ENCODE data around the gene TXN2.
"Not testable (repeated sequence)": the region's sequence is repeated elsewhere in the genome, so short reads cannot be mapped to it uniquely, and the experiment has no call there.

The TXN2 gene

GRCh38 chr22:36481393-36482168 is at the start of gene TXN2:
Gene TXN2 (minus strand): TSS chr22:36481640. CDS start chr22:36480837, 803 bp downstream.
- DNase-seq = peak; percentile 91

DNA sequence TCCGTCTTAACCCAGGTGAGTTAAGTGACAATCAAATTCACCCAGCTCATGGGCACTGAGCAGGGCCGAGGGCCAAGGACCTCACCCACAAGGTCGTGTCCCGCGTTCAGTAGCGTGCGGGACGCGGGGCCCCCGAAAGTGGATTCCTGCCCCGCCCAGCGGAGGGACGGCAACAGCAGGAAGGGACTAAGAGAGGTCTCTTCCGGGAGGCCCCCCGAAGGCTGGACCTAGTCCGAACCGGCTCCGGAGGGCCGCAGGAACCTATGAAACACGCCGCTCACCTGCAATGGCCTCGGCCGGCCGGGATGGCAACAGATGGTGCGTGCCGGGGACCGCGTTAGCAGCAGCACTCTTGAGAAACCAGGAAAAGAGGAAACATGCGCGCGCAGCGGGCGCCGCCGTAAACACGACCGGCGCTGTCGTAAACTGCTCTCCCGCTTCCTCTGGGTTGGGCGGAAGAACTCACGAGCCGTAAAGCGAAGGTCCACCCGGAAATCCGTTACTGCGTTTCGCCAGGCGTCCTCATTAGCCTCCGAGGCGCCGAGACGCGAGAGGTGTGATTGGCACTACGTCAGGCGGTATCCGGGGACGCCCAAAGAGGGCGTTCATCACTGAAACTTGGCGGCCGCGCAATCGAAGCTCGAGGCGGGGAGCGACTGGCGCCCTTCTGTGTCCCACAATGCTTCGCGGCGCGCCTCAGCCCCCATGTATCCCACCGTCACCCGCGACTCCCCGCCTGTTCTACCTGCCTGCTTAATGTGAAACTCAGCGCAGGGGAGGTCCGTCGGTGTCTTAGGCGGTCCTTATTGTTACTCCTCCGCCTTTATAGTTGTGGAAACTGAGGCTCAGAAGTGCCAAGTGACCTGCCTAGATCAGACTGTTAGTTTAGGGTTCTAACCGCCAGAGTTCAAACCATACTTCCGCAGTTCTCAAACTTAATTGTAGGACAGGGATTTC is 47.6 kb upstream of the TXN2 start, which contains the start of gene EIF3D:
Gene EIF3D, minus strand, starts transcription at position 372 of the 957 bp plus-strand sequence. CDS start 3,045 bp downstream, outside the sequence.
- peak; percentile 98 for DNase-seq

DNA sequence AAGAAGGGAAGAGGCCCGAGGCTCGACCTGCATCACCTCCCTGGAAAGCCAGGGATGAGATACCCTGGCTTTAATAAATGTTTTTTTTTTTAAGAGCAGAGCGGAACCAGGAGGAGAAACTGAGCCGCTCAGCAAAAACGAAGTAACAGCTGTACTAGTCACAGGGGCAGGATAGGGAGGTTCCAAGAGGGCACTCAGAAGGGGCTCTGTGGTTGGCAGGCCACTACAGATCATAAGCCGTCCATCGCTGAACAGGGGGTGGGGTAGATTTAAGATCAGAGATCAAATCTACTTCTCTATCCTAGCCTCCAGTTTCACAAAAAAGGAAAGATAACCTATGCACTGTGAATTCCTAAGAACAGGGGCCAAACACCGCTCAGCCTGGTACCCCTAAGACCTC is 46.9 kb upstream of the TXN2 start:
- DNase-seq = no peak

DNA sequence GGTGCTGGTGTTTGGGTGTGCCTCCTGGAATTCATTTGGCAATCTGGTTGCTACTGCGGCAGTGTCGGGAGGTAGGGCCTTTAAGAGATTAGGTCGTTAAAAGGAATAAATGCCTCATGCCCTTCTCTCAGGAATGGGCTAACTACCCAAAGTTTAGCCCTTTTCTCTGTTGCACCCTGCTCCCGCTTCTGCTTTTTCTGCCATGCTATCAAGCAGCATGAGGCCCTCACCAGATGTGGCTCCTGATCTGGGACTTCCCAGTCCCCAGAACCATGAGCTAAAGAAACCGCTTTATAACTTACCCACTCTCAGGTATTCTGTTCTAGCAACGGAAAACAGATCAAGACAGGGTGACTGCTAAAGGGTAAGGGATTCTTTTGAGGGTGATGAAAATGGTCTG is 41.2 kb upstream of the TXN2 start:
- DNase-seq = no peak

DNA sequence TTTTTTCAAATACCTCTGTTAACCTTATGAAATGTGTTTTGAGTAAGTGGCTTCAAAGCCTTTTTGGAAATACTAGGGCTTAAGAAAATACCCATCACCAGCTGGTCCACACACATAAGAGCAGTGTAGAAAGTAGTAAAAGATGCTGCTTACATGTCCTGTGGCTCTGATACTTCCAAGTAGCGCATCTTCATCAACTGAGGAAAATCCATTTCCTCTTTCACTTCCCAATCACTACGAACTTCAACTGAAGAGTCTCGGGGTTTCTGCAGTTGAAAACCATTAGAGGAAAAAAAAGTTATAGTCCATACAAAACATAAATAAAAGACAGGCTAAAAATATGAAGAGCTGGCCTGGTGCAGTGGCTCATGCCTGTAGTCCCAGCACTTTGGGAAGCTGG is 39.0 kb upstream of the TXN2 start:
- no peak for DNase-seq

DNA sequence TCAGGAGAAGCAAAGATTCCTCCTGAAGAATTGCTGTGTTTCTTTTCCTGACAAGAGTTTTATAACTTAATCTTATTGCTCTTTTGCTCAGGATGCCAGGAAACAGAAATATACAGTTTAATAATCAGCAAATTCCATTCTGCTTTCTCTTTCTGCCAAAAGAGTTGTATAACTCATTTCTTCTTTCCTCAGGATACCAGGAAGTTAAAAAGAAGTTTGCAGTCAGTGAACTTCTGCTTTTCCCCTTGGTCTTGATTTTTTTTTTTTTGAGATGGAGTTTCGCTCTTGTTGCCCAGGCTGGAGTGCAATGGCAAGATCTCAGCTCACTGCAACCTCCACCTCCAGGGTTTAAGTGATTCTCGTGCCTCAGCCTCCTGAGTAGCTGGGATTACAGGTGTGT is 38.5 kb upstream of the TXN2 start:
- not testable (repeated sequence) for DNase-seq

DNA sequence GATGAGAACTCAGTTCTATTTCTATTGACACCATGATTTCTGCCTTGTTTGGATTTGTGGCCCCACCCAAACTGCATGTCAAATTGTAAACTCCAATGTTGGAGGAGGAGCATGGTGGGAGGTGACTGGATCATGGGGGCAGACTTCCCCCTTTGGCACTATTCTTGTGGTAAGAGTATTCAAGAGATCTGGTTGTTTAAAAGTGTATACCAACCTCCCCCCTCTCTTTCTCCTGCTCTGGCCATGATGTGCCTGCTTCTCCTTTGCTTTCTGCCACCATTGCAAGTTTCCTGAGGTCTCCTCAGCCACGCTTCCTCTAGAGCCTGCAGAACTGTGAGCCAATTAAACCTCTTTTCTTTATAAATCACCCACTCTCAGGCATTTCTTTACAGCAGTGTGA is 33.3 kb upstream of the TXN2 start:
- DNase-seq = no peak

DNA sequence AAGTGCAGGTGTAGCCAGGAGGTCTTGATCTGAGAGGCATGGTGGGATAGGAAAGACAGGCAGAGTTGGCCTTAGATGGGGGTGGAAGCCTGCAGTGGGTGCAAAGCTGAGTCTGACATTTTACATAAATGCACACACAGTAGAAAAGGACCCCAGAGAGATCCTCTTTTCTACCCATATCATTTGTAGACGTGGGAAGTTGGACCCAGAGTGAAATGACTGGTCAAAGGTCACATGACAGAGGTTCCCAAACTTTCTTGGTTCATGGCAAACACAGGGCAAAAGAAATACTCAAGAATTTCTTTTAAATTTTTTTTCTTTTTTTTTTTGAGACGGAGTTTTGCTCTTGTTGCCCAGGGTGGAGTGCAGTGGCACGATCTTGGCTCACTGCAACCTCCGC is 31.6 kb upstream of the TXN2 start:
- no peak for DNase-seq

DNA sequence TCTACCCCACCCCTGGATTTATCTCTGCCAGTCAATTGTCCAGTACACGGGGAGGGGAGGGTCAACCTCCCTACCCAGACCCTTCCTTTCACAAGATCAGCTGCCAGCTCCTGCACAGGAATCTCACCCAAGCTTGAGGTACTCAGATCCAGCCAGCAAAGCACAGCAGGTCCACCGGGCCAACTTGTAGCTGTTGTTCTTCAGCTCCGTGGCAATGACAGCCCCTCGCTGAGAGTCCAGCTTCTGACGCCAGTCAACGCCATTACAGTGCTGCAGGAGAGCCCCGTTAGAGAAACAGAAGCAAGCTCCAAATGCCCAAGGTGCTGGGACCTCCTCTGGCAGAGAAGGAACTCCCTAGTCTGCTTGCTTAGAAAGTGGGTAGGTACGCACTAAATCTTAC is 30.9 kb upstream of the TXN2 start:
- DNase-seq = no peak

DNA sequence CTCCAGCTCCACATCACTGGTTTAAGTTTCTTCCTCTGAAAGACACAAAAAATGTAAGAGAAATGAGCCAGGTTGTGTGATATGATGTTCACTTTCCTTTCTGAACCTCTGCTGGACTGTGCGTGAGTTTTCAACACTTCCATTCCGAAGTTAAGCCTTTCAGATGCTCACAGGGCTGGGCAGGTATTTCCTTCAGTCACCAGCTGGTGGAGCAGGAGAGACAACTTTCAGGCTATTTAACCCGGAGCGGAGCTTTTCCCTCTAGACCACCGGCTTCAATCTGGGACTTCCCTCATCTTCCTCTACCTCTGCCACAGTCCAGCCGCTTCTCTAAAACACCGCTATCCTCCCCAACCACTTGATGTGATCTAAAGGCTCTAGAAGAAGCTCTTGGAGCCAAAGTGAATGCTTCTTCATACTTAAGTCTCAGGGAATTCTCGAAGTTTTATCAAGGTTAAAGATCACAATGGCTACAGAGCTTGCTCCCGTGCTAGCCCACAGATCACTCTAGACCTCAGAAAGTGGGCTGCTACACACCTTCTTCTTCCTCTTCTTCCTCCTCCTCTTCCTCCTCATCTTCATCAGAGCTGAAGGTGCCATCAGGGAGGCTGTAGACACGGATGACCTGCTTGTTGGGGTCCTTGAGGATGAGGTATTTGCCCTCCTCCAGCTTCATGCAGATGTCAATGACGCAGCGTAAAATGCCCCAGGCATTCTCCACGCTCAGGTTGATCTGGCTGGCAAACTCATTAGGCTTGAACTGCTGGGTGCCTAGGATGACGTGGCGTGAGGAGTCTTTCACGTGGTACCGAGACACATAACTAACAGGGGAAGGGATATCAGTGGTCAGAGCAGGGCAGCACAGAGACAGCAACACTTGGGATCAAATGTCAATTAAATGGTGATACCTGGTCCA is 29.8 kb upstream of the TXN2 start:
- DNase-seq = no peak

DNA sequence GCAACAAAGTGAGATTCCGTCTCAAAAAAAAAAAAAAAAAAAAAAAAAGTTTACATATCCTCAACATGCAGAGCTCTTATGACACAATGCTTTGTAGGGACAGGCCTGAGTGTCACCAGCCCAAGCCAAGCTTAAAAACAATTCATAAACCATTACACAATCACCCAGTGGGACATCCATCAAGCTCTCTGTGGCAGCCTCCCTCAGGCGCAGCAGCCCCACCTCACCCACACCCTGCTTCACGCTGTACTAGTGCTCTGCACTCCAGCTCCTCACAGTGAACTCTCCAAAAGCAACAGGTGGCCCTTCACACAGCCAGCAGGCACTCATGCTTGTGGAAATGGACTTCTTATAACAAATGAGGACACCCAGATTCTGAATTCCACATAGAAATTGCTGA is 28.9 kb upstream of the TXN2 start:
- no peak for DNase-seq

DNA sequence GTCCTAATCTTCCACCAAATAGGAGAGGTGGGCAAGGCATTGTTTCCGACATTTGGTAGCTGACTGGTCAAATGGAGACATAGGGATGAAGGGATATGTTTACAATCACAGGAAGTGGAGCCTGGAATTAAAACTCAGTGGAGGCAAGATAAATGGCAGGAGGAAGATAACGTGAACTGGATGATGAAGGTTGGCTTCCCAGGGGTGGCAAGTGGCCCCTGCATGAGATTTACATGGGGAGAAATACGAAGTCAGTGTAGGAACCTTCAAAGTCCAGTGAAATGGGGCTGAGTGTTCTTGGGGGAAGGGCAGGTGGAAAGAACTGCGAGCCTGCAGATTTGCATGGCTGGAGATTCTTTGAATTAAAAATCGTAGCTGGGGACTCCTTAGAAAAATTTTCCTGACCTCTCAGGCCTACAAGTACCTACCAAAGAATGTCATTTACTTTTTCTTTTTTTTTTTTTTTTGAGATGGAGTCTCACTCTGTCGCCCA is 26.1 kb upstream of the TXN2 start:
- no peak for DNase-seq

- DNase-seq = peak; percentile 94
Measured at GRCh38 chr22:36506637-36507517, 25.4 kb upstream of the TXN2 start, which contains the start of gene FOXRED2. Gene FOXRED2 (minus strand): TSS chr22:36507040. CDS start chr22:36506422, 618 bp downstream.

DNA sequence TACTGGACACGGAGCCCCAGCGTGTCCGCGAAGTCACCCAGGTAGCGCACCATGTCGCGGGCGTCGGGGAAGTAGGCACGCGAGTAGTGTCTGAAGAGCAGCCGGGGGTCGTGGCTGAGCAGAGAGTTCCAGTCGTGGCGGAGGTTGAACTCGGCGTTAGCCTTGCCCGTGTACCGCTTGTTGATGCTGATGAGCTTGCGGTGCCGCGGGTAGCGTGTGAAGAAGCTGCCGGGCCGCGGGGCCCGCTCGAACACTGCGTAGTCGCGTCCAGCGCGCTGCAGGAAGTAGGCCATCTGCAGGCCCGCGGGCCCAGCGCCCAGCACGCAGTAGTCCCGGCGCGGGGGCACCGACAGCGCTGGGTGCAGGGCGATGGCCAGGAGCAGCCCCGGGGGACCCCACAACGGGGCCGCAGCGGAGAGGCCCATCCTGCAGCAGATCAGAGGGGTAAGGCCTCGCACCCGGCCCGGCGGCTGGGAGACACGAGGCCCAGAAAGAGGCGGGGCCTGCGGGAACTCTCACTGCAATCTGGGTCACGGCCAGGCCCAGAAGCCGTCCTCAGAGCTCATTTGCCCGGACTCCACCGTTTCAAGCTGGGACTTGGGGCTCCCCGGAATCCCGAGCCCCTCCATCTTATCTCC is 24.7 kb upstream of the TXN2 start:
- no peak for DNase-seq

DNA sequence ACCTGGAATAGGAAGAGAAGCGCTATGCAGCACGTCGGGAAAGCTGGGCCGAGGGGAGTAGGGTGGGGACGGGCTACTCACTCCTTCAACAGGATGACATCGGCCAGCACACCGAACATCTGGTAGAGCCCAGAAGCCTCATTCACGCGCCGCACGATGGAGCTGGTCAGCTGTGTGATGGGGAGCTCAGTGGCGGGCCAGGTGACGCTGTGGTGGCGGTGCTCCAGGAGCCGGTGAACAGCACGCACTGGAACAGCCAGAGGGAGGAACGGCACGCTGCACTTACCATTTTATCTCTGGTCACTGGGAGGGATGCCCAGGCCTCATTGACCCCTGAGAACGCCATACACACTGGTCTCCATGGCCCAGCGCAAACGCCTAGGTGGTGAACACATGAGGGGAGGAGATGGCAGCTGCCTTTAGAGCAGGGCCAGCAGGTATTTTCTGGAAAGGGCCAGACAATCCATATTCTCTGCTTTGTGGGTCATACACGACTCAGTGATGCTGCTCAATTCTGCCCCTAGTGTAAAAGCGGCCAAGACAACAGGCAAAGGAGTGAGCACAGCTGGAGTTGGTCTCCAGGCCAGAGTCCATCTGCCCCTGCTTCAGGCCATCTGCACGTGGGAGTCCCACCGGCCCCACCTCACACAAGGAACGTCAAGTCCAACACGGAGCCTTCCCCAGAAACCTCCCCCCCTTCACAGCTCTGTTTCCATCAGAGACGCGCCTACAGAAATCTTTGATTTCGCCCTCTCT is 16.6 kb upstream of the TXN2 start:
- no peak for DNase-seq

- DNase-seq = no peak
Measured at GRCh38 chr22:36493690-36494110, 12.3 kb upstream of the TXN2 start.

GRCh38 chr22:36492109-36492508 is 10.7 kb upstream of the TXN2 start:
- DNase-seq = no peak

DNA sequence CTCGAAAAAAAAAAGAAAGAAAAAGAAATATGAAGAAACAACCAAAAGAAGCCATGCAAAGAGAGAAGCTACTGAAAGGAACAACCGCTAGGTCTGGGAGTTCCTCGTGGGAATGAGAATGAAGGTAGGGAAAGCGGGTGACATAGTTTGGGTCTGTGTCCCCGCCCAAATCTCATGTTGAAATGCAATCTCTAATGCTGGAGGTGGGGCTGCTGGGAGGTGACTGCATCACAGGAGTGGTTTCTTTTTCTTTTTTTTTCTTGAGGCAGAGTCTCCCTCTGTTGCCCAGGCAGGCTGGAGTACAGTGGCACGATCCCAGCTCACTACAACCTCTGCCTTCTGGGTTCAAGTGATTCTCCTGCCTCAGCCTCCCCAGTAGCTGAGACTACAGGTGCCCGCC is 9.7 kb upstream of the TXN2 start:
- DNase-seq = no peak

DNA sequence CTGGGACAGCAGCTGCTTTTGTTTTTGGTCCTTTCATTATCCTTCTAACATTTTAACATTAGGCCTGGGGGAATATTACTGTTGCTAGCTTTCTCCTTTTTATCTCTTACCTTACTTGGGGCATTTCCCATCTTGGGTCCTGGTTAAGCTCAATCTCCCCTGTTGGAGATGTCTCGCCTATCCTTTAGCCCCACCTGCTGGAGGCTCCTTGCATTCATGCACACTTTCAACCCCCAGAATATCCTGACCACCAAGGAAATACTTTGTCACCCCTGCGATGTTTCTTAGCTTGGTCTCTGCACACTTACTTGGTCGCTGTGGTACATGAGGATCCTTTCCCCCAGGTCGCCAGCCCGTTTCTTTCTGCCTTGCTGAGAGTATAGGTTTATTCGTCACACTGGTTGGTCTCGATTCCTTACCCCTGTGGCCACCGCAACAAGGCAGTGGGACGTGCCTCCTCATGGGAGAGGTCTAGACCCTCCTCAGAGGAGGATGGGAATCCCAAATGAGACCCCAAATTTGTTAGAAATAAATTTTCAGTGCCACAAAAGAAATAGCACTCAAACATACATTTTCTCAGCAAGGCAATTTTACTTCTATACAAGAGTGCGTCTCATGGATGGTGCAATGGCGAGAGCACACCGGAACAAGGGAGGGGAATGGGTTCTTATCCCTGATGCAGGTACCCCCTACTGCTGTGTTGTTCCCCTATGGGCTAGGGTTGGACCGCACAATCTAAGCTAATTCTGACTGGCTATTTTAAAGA is 5.4 kb upstream of the TXN2 start:
- DNase-seq = peak; percentile 54

Data from activated CD4-positive, CD25-positive, alpha-beta regulatory T cell treated with anti-CD3 and anti-CD28 coated beads, Interleukin-2, amount 50 U/mL, for 72 hours (primary cell).